Measurements from ENCODE around the gene KRTAP6-2. TPM values are rescaled to one million over a fixed set of nuclear protein-coding genes. Genes with fewer than 3 reads are reported as not detected.

The KRTAP6-2 gene
- not detected for total RNA-seq

GRCh38 chr21:30598802-30599201, at the start of gene KRTAP6-2:
KRTAP6-2 (minus strand) TSS chr21:30598902; CDS start chr21:30598874, 28 bp downstream.
- H3K27me3 ChIP-seq: no peaks in the 10 kb centered on the region
- no peak for TF ChIP-seq CTCF (IDR thresholded peaks at IDR 0.05)
- no peaks in the 10 kb centered on the region for H3K9me3 ChIP-seq
- no peak for DNase-seq (ENCODE audit: low spot score in 2 of 2)
- intact Hi-C loops (cut with DNase I): no loop called here
- no peaks in the 10 kb centered on the region for H3K36me3 ChIP-seq
- H3K4me3 ChIP-seq: no peak within 1 kb of the TSS
- no peak within 1 kb of the TSS for H3K27ac ChIP-seq
- no peaks in the 10 kb centered on the region for H3K4me1 ChIP-seq

- Histone ChIP-seq H3K36me3 (no peaks in the 10 kb centered on the region), H3K27me3 (no peaks in the 10 kb centered on the region), H3K27ac (no peak overlapping the region), H3K9me3 (no peaks in the 10 kb centered on the region), H3K4me3 (no peak overlapping the region), H3K4me1 (no peaks in the 10 kb centered on the region)
- no peak for TF ChIP-seq CTCF (IDR thresholded peaks at IDR 0.05)
- intact Hi-C loops (cut with DNase I): no loop called here
- no peak for DNase-seq (ENCODE audit: low spot score in 2 of 2)
These were observed 48.3 kb upstream of the KRTAP6-2 start for GRCh38 chr21:30646904-30647414.

- DNase-seq (ENCODE audit: low spot score in 2 of 2): no peak
- TF ChIP-seq CTCF (IDR thresholded peaks at IDR 0.05): no peak
- intact Hi-C loops (cut with DNase I): no loop called here
- Histone ChIP-seq H3K27me3 (no peaks in the 10 kb centered on the region), H3K4me1 (no peaks in the 10 kb centered on the region), H3K9me3 (no peaks in the 10 kb centered on the region), H3K27ac (no peak within 1 kb of the TSS), H3K36me3 (no peaks in the 10 kb centered on the region), H3K4me3 (no peak within 1 kb of the TSS)
These were observed 43.9 kb upstream of the KRTAP6-2 start, which contains the start of gene KRTAP20-3 for GRCh38 chr21:30642564-30642963. KRTAP20-3 (plus strand) TSS chr21:30642864.

- no peaks in the 10 kb centered on the region for H3K9me3 ChIP-seq
- H3K4me1 ChIP-seq: no peaks in the 10 kb centered on the region
- no peaks in the 10 kb centered on the region for H3K36me3 ChIP-seq
- intact Hi-C loops (cut with DNase I): no loop called here
- H3K4me3 ChIP-seq: no peak overlapping the region
- H3K27ac ChIP-seq: no peak overlapping the region
- H3K27me3 ChIP-seq: no peaks in the 10 kb centered on the region
- no peak for DNase-seq (ENCODE audit: low spot score in 2 of 2)
- no peak for TF ChIP-seq CTCF (IDR thresholded peaks at IDR 0.05)
These were observed 40.0 kb upstream of the KRTAP6-2 start for GRCh38 chr21:30638686-30639085.

- no peaks in the 10 kb centered on the region for H3K9me3 ChIP-seq
- TF ChIP-seq CTCF (IDR thresholded peaks at IDR 0.05): no peak
- no peak within 1 kb of the TSS for H3K27ac ChIP-seq
- no peak within 1 kb of the TSS for H3K4me3 ChIP-seq
- intact Hi-C loops (cut with DNase I): no loop called here
- H3K4me1 ChIP-seq: no peaks in the 10 kb centered on the region
- DNase-seq (ENCODE audit: low spot score in 2 of 2): no peak
- H3K36me3 ChIP-seq: no peaks in the 10 kb centered on the region
- no peaks in the 10 kb centered on the region for H3K27me3 ChIP-seq
These were observed 36.2 kb upstream of the KRTAP6-2 start, which contains the start of gene KRTAP20-2 for GRCh38 chr21:30634906-30635305. KRTAP20-2 (plus strand) TSS chr21:30635206; CDS start chr21:30635264, 58 bp downstream.

GRCh38 chr21:30629200-30629599, 30.5 kb upstream of the KRTAP6-2 start:
- H3K27me3 ChIP-seq: no peaks in the 10 kb centered on the region
- H3K9me3 ChIP-seq: no peaks in the 10 kb centered on the region
- DNase-seq (ENCODE audit: low spot score in 2 of 2): no peak
- H3K36me3 ChIP-seq: no peaks in the 10 kb centered on the region
- TF ChIP-seq CTCF (IDR thresholded peaks at IDR 0.05): no peak
- H3K27ac ChIP-seq: no peak overlapping the region
- no peaks in the 10 kb centered on the region for H3K4me1 ChIP-seq
- intact Hi-C loops (cut with DNase I): no loop called here
- no peak overlapping the region for H3K4me3 ChIP-seq
